GM12891 (cell line): ENCODE data around the gene FBXW11.

Experiments used
- DNase-seq: peaks from one replicate; pipeline ENCODE4 v3.0.0; 2011; ENCODE audit warnings: low spot score; ENCODE audit not compliant: insufficient read length
- FAIRE-seq: peaks from 2 replicates; lab custom pipeline; 2011; peaks lifted over from hg19 to GRCh38; lab: Jason Lieb, UNC
- PAX5 ChIP-seq: IDR thresholded peaks from 2 replicates; pipeline ENCODE4 v1.6.1; 2011; ENCODE audit warnings: low read length, moderate library complexity, mild to moderate bottlenecking; ENCODE audit not compliant: insufficient read depth, severe bottlenecking
- POLR2A ChIP-seq: IDR thresholded peaks from 2 replicates; pipeline ENCODE4 v1.6.1; 2011; ENCODE audit warnings: low read depth, low read length, control low read depth
- POLR2AphosphoS5 ChIP-seq: IDR thresholded peaks from 2 replicates; pipeline ENCODE4 v1.6.1; 2011; ENCODE audit warnings: low read depth, low read length, control low read depth
- POU2F2 ChIP-seq: IDR thresholded peaks from 2 replicates; pipeline ENCODE4 v1.6.1; 2011; ENCODE audit warnings: low read depth, mild to moderate bottlenecking, control low read depth, low read length, moderate library complexity
- SPI1 ChIP-seq: IDR thresholded peaks from 2 replicates; pipeline ENCODE4 v1.6.1; 2011; ENCODE audit warnings: low read depth, low read length, control low read depth
- TAF1 ChIP-seq: IDR thresholded peaks from 2 replicates; pipeline ENCODE4 v1.6.1; 2011; ENCODE audit warnings: low read depth, low read length, control low read depth

The FBXW11 gene

GRCh38 chr5:172002840-172003512 lies 3.5 kb downstream of the FBXW11 start:
- no peak for DNase-seq
- TF ChIP-seq SPI1 (peak; percentile 77), POU2F2 (no peak), POLR2AphosphoS5 (no peak)
- FAIRE-seq: no peak

GRCh38 chr5:172002310-172002709 lies 4.1 kb downstream of the FBXW11 start:
- no peak for TF ChIP-seq TAF1
- no peak for TF ChIP-seq POU2F2
- no peak for TF ChIP-seq SPI1
- no peak for TF ChIP-seq POLR2A
- no peak for TF ChIP-seq POLR2AphosphoS5
- no peak for TF ChIP-seq PAX5
- no peak for DNase-seq
- no peak for FAIRE-seq

GRCh38 chr5:171999877-172000276 lies 6.6 kb downstream of the FBXW11 start:
- TF ChIP-seq POLR2AphosphoS5 (no peak), PAX5 (no peak), SPI1 (no peak), TAF1 (no peak), POU2F2 (no peak), POLR2A (no peak)
- peak; percentile 81 for FAIRE-seq
- DNase-seq: no peak

- no peak for FAIRE-seq
- no peak for DNase-seq
- TF ChIP-seq TAF1 (no peak), POLR2AphosphoS5 (no peak), POLR2A (no peak), PAX5 (no peak), SPI1 (no peak), POU2F2 (no peak)
Observed at GRCh38 chr5:171999100-171999499, 7.3 kb downstream of the FBXW11 start.

GRCh38 chr5:171997011-171997410 lies 9.4 kb downstream of the FBXW11 start:
- TF ChIP-seq POLR2A (no peak), TAF1 (no peak), PAX5 (no peak), POU2F2 (no peak)
- FAIRE-seq: no peak
- no peak for DNase-seq

GRCh38 chr5:171992813-171993212 lies 13.6 kb downstream of the FBXW11 start:
- DNase-seq: no peak
- FAIRE-seq: no peak
- TF ChIP-seq POLR2AphosphoS5 (no peak), PAX5 (no peak), SPI1 (no peak), POLR2A (no peak), TAF1 (no peak), POU2F2 (no peak)

GRCh38 chr5:171992305-171992704 lies 14.1 kb downstream of the FBXW11 start:
- TF ChIP-seq SPI1 (no peak), POLR2A (no peak), POLR2AphosphoS5 (no peak), POU2F2 (no peak), PAX5 (no peak)
- FAIRE-seq (peak; percentile 28), DNase-seq (no peak)

GRCh38 chr5:171990713-171991015 lies 15.8 kb downstream of the FBXW11 start:
- DNase-seq (no peak), FAIRE-seq (no peak)
- no peak for TF ChIP-seq SPI1

GRCh38 chr5:171989946-171990712 lies 16.3 kb downstream of the FBXW11 start:
- FAIRE-seq (no peak), DNase-seq (no peak)
- TF ChIP-seq POLR2AphosphoS5: no peak
- TF ChIP-seq PAX5: no peak
- TF ChIP-seq SPI1: no peak
- TF ChIP-seq POLR2A: no peak
- no peak for TF ChIP-seq TAF1
- no peak for TF ChIP-seq POU2F2

GRCh38 chr5:171989276-171989675 lies 17.2 kb downstream of the FBXW11 start:
- TF ChIP-seq POU2F2 (peak; percentile 40; the same call in 1 of the 2 replicates), TAF1 (no peak), PAX5 (peak; percentile 28)
- FAIRE-seq: peak; percentile 71
- no peak for DNase-seq

- no peak for DNase-seq
- TF ChIP-seq SPI1 (no peak), POLR2AphosphoS5 (no peak), POLR2A (no peak), TAF1 (no peak), PAX5 (no peak), POU2F2 (no peak)
- FAIRE-seq: no peak
Observed at GRCh38 chr5:171986772-171987171, 19.7 kb downstream of the FBXW11 start.
